ENCODE measurements around the gene BEND6. TPM values are rescaled to one million over a fixed set of nuclear protein-coding genes. Genes with fewer than 3 reads are reported as not detected.

The BEND6 gene
- total and polyA plus RNA-seq, 2 of the 8 experiments (the other 6 are each of a cell fraction or from before 2014, with no cell fraction given): 0.71 to 2.1 TPM

GRCh38 chr6:57019434-57019833 is 64.5 kb downstream of the BEND6 start:
- Histone ChIP-seq H3K4me1 (replicated peaks in 1 of 4; ENCODE audit: control insufficient read depth in 3 of 4, insufficient read depth in 4 of 4, low read length in 3 of 4) (peaks cover 0 to 6% (median 4%) of the 10 kb centered on the region in 4 experiments; a peak in 3 of 7 replicates), H4K8ac (ENCODE audit: extremely low read depth, insufficient read depth, low read length) (no peak overlapping the region), H4K20me1 (replicated peaks in 1 of 2; ENCODE audit: control insufficient read depth in 1 of 2, insufficient read depth in 2 of 2, low read length in 2 of 2) (no peaks in the 10 kb centered on the region), H2BK120ac (replicated peaks; ENCODE audit: low read depth, low read length) (no peak overlapping the region), H3K9ac (replicated peaks in 1 of 4; ENCODE audit: extremely low read depth in 1 of 4, low read depth in 3 of 4, low read length in 3 of 4) (no peak overlapping the region), H4K5ac (ENCODE audit: insufficient read length, low read depth, low read length) (no peak overlapping the region), H3K27ac (ENCODE audit: low read depth, low read length) (no peak overlapping the region), H3K79me1 (ENCODE audit: low read depth, low read length) (no peaks in the 10 kb centered on the region), H3K18ac (ENCODE audit: extremely low read depth, low read length) (no peak overlapping the region), H4K91ac (replicated peaks; ENCODE audit: insufficient read length, low read length) (no peak overlapping the region), H3K4ac (replicated peaks; ENCODE audit: insufficient read length, low read depth, low read length) (no peak overlapping the region), H3K27me3 (replicated peaks in 1 of 4; ENCODE audit: control insufficient read depth in 3 of 4, extremely low read depth in 1 of 4, insufficient read depth in 3 of 4, low read length in 3 of 4) (no peaks in the 10 kb centered on the region), H2BK15ac (ENCODE audit: low read length) (no peak overlapping the region), H2BK20ac (ENCODE audit: low read length) (0 out of 2 replicates have a peak overlapping the region, but pooled peaks have one; percentile 15), H2BK5ac (ENCODE audit: low read depth, low read length) (no peak overlapping the region), H3K14ac (ENCODE audit: insufficient read length) (no peak overlapping the region), H3K23me2 (ENCODE audit: low read depth, low read length) (no peaks in the 10 kb centered on the region), H3K4me3 (ENCODE audit: extremely low read depth in 1 of 4, insufficient read depth in 2 of 4, low read depth in 3 of 4, low read length in 4 of 4) (no peak overlapping the region), H3K9me3 (ENCODE audit: insufficient read depth in 2 of 2, low read depth in 1 of 2, low read length in 1 of 2) (no peaks in the 10 kb centered on the region), H3K4me2 (ENCODE audit: insufficient read depth in 1 of 2, low read depth in 2 of 2, low read length in 2 of 2) (no peak overlapping the region), H2AFZ (ENCODE audit: low read length) (no peak overlapping the region), H2BK12ac (ENCODE audit: low read depth, low read length) (no peak overlapping the region), H3K23ac (ENCODE audit: insufficient read length) (no peak overlapping the region), H3K56ac (replicated peaks; ENCODE audit: insufficient read length, low read depth, low read length) (no peak overlapping the region), H3K36me3 (ENCODE audit: control insufficient read depth in 2 of 4, insufficient read depth in 4 of 4, low read length in 3 of 4) (no peaks in the 10 kb centered on the region), H2AK5ac (ENCODE audit: low read depth, low read length) (no peak overlapping the region), H3K79me2 (ENCODE audit: control insufficient read depth in 1 of 2, insufficient read depth in 2 of 2, low read length in 2 of 2) (no peaks in the 10 kb centered on the region)
- no peak for DNase-seq (ENCODE audit: low read depth in 1 of 2, low spot score in 2 of 2)
- FAIRE-seq: no peak
- no peak for TF ChIP-seq EGR1 (IDR thresholded peaks at IDR 0.05; ENCODE audit: borderline replicate concordance, low read depth, low read length)
- no peak for TF ChIP-seq BRCA1 (IDR thresholded peaks at IDR 0.05; ENCODE audit: low read depth, low read length)
- no peak for TF ChIP-seq TCF12 (IDR thresholded peaks at IDR 0.05; ENCODE audit: low read depth, low read length)
- TF ChIP-seq ATF3 (IDR thresholded peaks at IDR 0.05; ENCODE audit: insufficient read depth, low read depth, low read length): no peak
- no peak for TF ChIP-seq ZNF274 (IDR thresholded peaks at IDR 0.05; ENCODE audit: borderline replicate concordance, extremely low read depth, low read length)
- TF ChIP-seq E2F6 (IDR thresholded peaks at IDR 0.05): no peak
- no peak for TF ChIP-seq CHD2 (IDR thresholded peaks at IDR 0.05; ENCODE audit: low read length)
- TF ChIP-seq YY1 (IDR thresholded peaks at IDR 0.05; ENCODE audit: low read depth, low read length): no peak
- no peak for TF ChIP-seq FOSL1 (IDR thresholded peaks at IDR 0.05; ENCODE audit: insufficient read depth, low read depth, low read length)
- no peak for TF ChIP-seq ATF2 (IDR thresholded peaks at IDR 0.05; ENCODE audit: low read length)
- no peak for TF ChIP-seq TEAD4 (IDR thresholded peaks at IDR 0.05; ENCODE audit: low read depth, low read length)
- CTCF ChIA-PET (ENCODE audit: partially characterized antibody): interaction anchor here (1.3 to 4.8 kb wide), 7 partner anchors 11 to 116 kb away, joined by 3 to 21 read pairs (median 12); partner anchors contain the start of gene BEND6
- POLR2A ChIA-PET (ENCODE audit: partially characterized antibody): no interaction called here
- 94% methylated on average over 4 of the region's 4 CpGs; no CpG with 5 or more reads in 1 of the 2 experiments for WGBS, 2 experiments (ENCODE audit: extremely low coverage in 1 of 2, insufficient coverage in 1 of 2, insufficient read length in 1 of 2, insufficient replicate concordance in 2 of 2, low coverage in 1 of 2, low lambda C conversion rate in 2 of 2, missing lambda C conversion rate in 1 of 2)
